ENCODE measurements around the gene TMEM141. TPM values are rescaled to one million over a fixed set of nuclear protein-coding genes. Genes with fewer than 3 reads are reported as not detected.

Gene TMEM141
- total and polyA plus RNA-seq, 2 donors (not counting 3 experiments of a cell fraction or from before 2014, with no cell fraction given), result 43.2 to 146 TPM

GRCh38 chr9:136821826-136822544 is 30.8 kb downstream of the TMEM141 start:
- Histone ChIP-seq H3K9me1 (replicated peaks; ENCODE audit: control insufficient read depth, extremely low read depth, insufficient read depth, low read length) (no peaks in the 10 kb centered on the region), H3K27ac (ENCODE audit: insufficient read depth, low read depth, low read length) (no peak overlapping the region), H2AFZ (ENCODE audit: low read depth, low read length) (no peak overlapping the region), H3K9ac (replicated peaks; ENCODE audit: extremely low read depth, insufficient read depth, low read length) (peak overlapping the region; percentile 38), H3K9me3 (replicated peaks; ENCODE audit: control insufficient read depth, insufficient read depth, low read length) (no peaks in the 10 kb centered on the region), H3K36me3 (ENCODE audit: control insufficient read depth in 2 of 2, extremely low read depth in 1 of 2, insufficient read depth in 2 of 2, low read length in 2 of 2) (peaks cover 2 to 21% of the 10 kb centered on the region in 2 experiments), H3K4me2 (ENCODE audit: insufficient read depth, low read length) (peak overlapping the region; percentile 26), H3K27me3 (ENCODE audit: control insufficient read depth in 2 of 2, insufficient read depth in 2 of 2, low read length in 2 of 2) (no peaks in the 10 kb centered on the region), H4K20me1 (replicated peaks; ENCODE audit: control insufficient read depth, extremely low read depth, insufficient read depth, low read length) (no peaks in the 10 kb centered on the region), H3K79me2 (ENCODE audit: control insufficient read depth, insufficient read depth, low read length) (peaks cover 13% of the 10 kb centered on the region), H3K4me3 (replicated peaks in 1 of 3; ENCODE audit: insufficient read depth in 1 of 3, low read depth in 1 of 3, low read length in 3 of 3) (peak overlapping the region in 1 of 3 experiments; percentile 36), H3K4me1 (ENCODE audit: control insufficient read depth, extremely low read depth, insufficient read depth, low read length) (peaks cover 6% of the 10 kb centered on the region)
- CTCF ChIA-PET, result interaction anchor here (1.3 to 3.8 kb wide), 2 partner anchors 18 to 21 kb away, joined by 3 to 17 read pairs; partner anchors contain the start of gene AJM1
- BruUV-seq (replicated peaks), result no TSS peak
- FAIRE-seq (no peak), DNase-seq (ENCODE audit: low read depth, low spot score) (no peak)
- POLR2A ChIA-PET, result no interaction called here
- dilution Hi-C loops (cut with MboI; ENCODE audit: extremely low pct_ligation_motif_present, low sequenced_read_pairs) (loop anchor here (25.0 kb wide), 1 partner anchor 115 kb away; the partner anchor contains the start of genes C8G and FBXW5), intact Hi-C loops (cut with micrococcal nuclease) (no loop called here)
- TF ChIP-seq EZH2 (IDR thresholded peaks at IDR 0.05; ENCODE audit: borderline replicate concordance, low read depth, low read length, severe bottlenecking), result no peak
- TF ChIP-seq POLR2A (IDR thresholded peaks at IDR 0.05; ENCODE audit: low read depth, low read length), result no peak
- TF ChIP-seq POLR2AphosphoS5 (IDR thresholded peaks at IDR 0.05; ENCODE audit: insufficient read depth, low read depth, low read length), result no peak
- no peak for TF ChIP-seq MYC (IDR thresholded peaks at IDR 0.05; ENCODE audit: low read depth, low read length)
- no peak for TF ChIP-seq MAX (IDR thresholded peaks at IDR 0.05; ENCODE audit: insufficient read depth, insufficient read length)
- no peak for TF ChIP-seq CTCF (IDR thresholded peaks at IDR 0.05; ENCODE audit: extremely low read depth in 1 of 2, insufficient read depth in 1 of 2, low read depth in 1 of 2, low read length in 2 of 2)
- TF ChIP-seq JUN (IDR thresholded peaks at IDR 0.05; ENCODE audit: borderline replicate concordance, insufficient read depth, insufficient read length, low read depth), result no peak
- no peak for TF ChIP-seq FOS (IDR thresholded peaks at IDR 0.05; ENCODE audit: borderline replicate concordance, insufficient read depth, low read length)
- no peak for TF ChIP-seq GATA2 (IDR thresholded peaks at IDR 0.05; ENCODE audit: insufficient read depth, insufficient read length, low read depth, low read length)

Measured in endothelial cell of umbilical vein (primary cell).